HepG2 (cell line): ENCODE measurements around the gene SNCG. TPM values are rescaled to one million over a fixed set of nuclear protein-coding genes. Genes with fewer than 3 reads are reported as not detected.

Source experiments
- ATAC-seq: fragments of 200-7000 bp; cut with Tn5 transposase; 3 replicates; pipeline ENCODE4 v1.9.1; 2020; ENCODE audit warnings: mild to moderate bottlenecking, moderate library complexity
- BruUV-seq: library from RNA; stranded (reverse); fragments of 400-500 nt; replicated peaks from 2 replicates; lab custom pipeline; 2021; lab: Mats Ljungman, UMichigan
- CTCF ChIA-PET: fragments of 300-600 bp; formaldehyde crosslinking; extraction: SDS; loops from one replicate; lab custom pipeline; 2021; ENCODE audit warnings: low total read pairs, inconsistent platforms, low intra/inter-chr PET ratio; lab: Yijun Ruan, JAX
- POLR2A ChIA-PET: fragments of 350-600 bp; sonication (Branson Sonifier 250); formaldehyde crosslinking; loops from one replicate; lab custom pipeline; 2020; ENCODE audit warnings: antibody characterized with exemption, inconsistent platforms; lab: Yijun Ruan, JAX
- DNase-seq: peaks from one replicate; pipeline ENCODE4 v3.0.0-alpha.2; 2015; ENCODE audit warnings: low spot score
- FAIRE-seq: peaks from 3 replicates; lab custom pipeline; 2011; peaks lifted over from hg19 to GRCh38; lab: Jason Lieb, UNC
- H2AFZ ChIP-seq: one replicate; pipeline ENCODE4 v1.6.1; 2011; ENCODE audit warnings: low read length, inconsistent platforms
- H3K27ac ChIP-seq: fragments of 300-600 bp; 3 replicates; pipeline ENCODE4 v1.8.0; 2011; ENCODE audit warnings: mixed run types, mild to moderate bottlenecking, mixed read lengths, low read length, inconsistent platforms; ENCODE audit not compliant: insufficient read depth; ENCODE audit errors: extremely low read length
- H3K27me3 ChIP-seq, 2 experiments: fragments of 200-600 bp in 1 of 2; 2 replicates in 1 of 2; 3 replicates in 1 of 2; pipeline versions ENCODE4 v1.6.0 to v1.8.0; 2011; ENCODE audit warnings: low read length in 2 of 2, mild to moderate bottlenecking in 2 of 2, moderate library complexity in 2 of 2, inconsistent platforms in 1 of 2; ENCODE audit not compliant: insufficient read depth in 2 of 2, control insufficient read depth in 1 of 2
- H3K36me3 ChIP-seq, 2 experiments: fragments of 200-600 bp in 1 of 2; replicated peaks in 1 of 2; 2 replicates in 1 of 2; 3 replicates in 1 of 2; pipeline versions ENCODE4 v1.5.1 to v1.8.0; 2011; ENCODE audit warnings: low read length in 2 of 2, inconsistent platforms in 1 of 2; ENCODE audit not compliant: insufficient read depth in 2 of 2, control insufficient read depth in 1 of 2
- H3K4me1 ChIP-seq: 2 replicates; pipeline ENCODE4 v1.5.1; 2012; ENCODE audit warnings: low read length, inconsistent platforms; ENCODE audit not compliant: insufficient read depth
- H3K4me2 ChIP-seq: 2 replicates; pipeline ENCODE4 v1.6.0; 2011; ENCODE audit warnings: low read depth, low read length, inconsistent platforms
- H3K4me3 ChIP-seq, 3 experiments: fragments of 200-600 bp in 1 of 3; sonication (generic), shearing (Covaris generic) in 1 of 3; replicated peaks in 1 of 3; 2 replicates each; pipeline ENCODE4 v1.5.1; 2011 to 2016; ENCODE audit warnings: low read length in 3 of 3, inconsistent platforms in 2 of 3, low read depth in 2 of 3, mild to moderate bottlenecking in 2 of 3, control low read depth in 1 of 3, mixed read lengths in 1 of 3; ENCODE audit not compliant: insufficient read depth in 1 of 3
- H3K79me2 ChIP-seq: one replicate; pipeline ENCODE4 v1.6.1; 2011; ENCODE audit warnings: low read length, inconsistent platforms; ENCODE audit not compliant: insufficient read depth
- H3K9ac ChIP-seq: 2 replicates; pipeline ENCODE4 v1.6.0; 2011; ENCODE audit warnings: mild to moderate bottlenecking, low read depth, low read length, inconsistent platforms; ENCODE audit not compliant: insufficient read depth
- H3K9me3 ChIP-seq: 2 replicates; pipeline ENCODE4 v1.5.1; 2012; ENCODE audit warnings: mild to moderate bottlenecking, low read length
- H4K20me1 ChIP-seq: 2 replicates; pipeline ENCODE4 v1.6.0; 2011; ENCODE audit warnings: inconsistent platforms, mild to moderate bottlenecking, low read length, moderate library complexity; ENCODE audit not compliant: insufficient read depth
- CEBPZ ChIP-seq: IDR thresholded peaks from 2 replicates; pipeline ENCODE4 v1.6.1; 2012; ENCODE audit warnings: low read length, improper control_type of control experiment
- GTF2F1 ChIP-seq: fragments of 150-350 bp; IDR thresholded peaks from 2 replicates; pipeline ENCODE4 v1.6.1; 2014; ENCODE audit warnings: low read length
- HOXA5 ChIP-seq: sonication (generic); formaldehyde crosslinking; IDR thresholded peaks from 2 replicates; pipeline ENCODE4 v1.4.0; 2020; ENCODE audit warnings: missing genetic modification reagents
- IRF2 ChIP-seq: IDR thresholded peaks from 2 replicates; pipeline ENCODE4 v1.6.1; 2018; ENCODE audit warnings: missing genetic modification reagents, missing compliant biosample characterization
- PLSCR1 ChIP-seq: sonication (generic); formaldehyde crosslinking; IDR thresholded peaks from 2 replicates; pipeline ENCODE4 v1.5.0; 2020; ENCODE audit warnings: missing genetic modification reagents, mild to moderate bottlenecking, borderline replicate concordance
- RFX1 ChIP-seq: fragments of 450-650 bp; IDR thresholded peaks from 2 replicates; pipeline ENCODE4 v1.6.1; 2017
- TOPORS ChIP-seq: sonication (generic); formaldehyde crosslinking; IDR thresholded peaks from 2 replicates; pipeline ENCODE4 v1.8.0; 2023; ENCODE audit warnings: mild to moderate bottlenecking, missing genetic modification reagents
- ZKSCAN8 ChIP-seq: IDR thresholded peaks from 2 replicates; pipeline ENCODE4 v1.6.1; 2016; ENCODE audit warnings: borderline replicate concordance, missing genetic modification reagents, missing compliant biosample characterization
- ZNF101 ChIP-seq: sonication (generic); formaldehyde crosslinking; IDR thresholded peaks from 2 replicates; pipeline ENCODE4 v1.4.0; 2020; ENCODE audit warnings: mild to moderate bottlenecking, low read depth, missing genetic modification reagents, borderline replicate concordance
- ZNF17 ChIP-seq: sonication (generic); formaldehyde crosslinking; IDR thresholded peaks from 2 replicates; pipeline ENCODE4 v1.5.0; 2020; ENCODE audit warnings: mild to moderate bottlenecking, missing genetic modification reagents
- ZNF180 ChIP-seq: sonication (generic); formaldehyde crosslinking; IDR thresholded peaks from 2 replicates; pipeline ENCODE4 v1.4.0; 2020; ENCODE audit warnings: low read depth, missing genetic modification reagents, borderline replicate concordance
- ZNF235 ChIP-seq: sonication (generic); formaldehyde crosslinking; IDR thresholded peaks from 2 replicates; pipeline ENCODE4 v1.8.1; 2023; ENCODE audit warnings: mild to moderate bottlenecking, missing genetic modification reagents, borderline replicate concordance
- ZNF414 ChIP-seq: sonication (generic); formaldehyde crosslinking; IDR thresholded peaks from 2 replicates; pipeline ENCODE4 v1.5.0; 2020; ENCODE audit warnings: missing genetic modification reagents
- ZNF576 ChIP-seq: sonication (generic); formaldehyde crosslinking; IDR thresholded peaks from 2 replicates; pipeline ENCODE4 v1.4.0; 2020; ENCODE audit warnings: mild to moderate bottlenecking, missing genetic modification reagents
- ZNF761 ChIP-seq: sonication (generic); formaldehyde crosslinking; conservative IDR thresholded peaks from 2 replicates; pipeline ENCODE4 v1.4.0; 2020; ENCODE audit warnings: mild to moderate bottlenecking, missing genetic modification reagents
- ZNF777 ChIP-seq: sonication (generic); formaldehyde crosslinking; IDR thresholded peaks from 2 replicates; pipeline ENCODE4 v1.4.0; 2020; ENCODE audit warnings: missing genetic modification reagents
- ZUFSP ChIP-seq: sonication (generic); formaldehyde crosslinking; IDR thresholded peaks from 2 replicates; pipeline ENCODE4 v1.9.0; 2021; ENCODE audit warnings: missing genetic modification reagents, mild to moderate bottlenecking, borderline replicate concordance
- WGBS: methylation state at CpG from one replicate; pipeline ENCODE4 v1.1.6; 2017; ENCODE audit warnings: low lambda C conversion rate; 5-methylcytosine and 5-hydroxymethylcytosine counted together
- in situ Hi-C: cut with HindIII; loops from 2 replicates; pipeline ENCODE4 v1.10.0; 2017; ENCODE audit warnings: low pct_unique_long_range_greater_than_20kb; ENCODE audit not compliant: extremely low pct_ligation_motif_present
- intact Hi-C: fragments of 100-400 bp; cut with micrococcal nuclease; formaldehyde crosslinking; loops from one replicate; pipeline ENCODE4 v1.10.0; 2022; ENCODE audit not compliant: unreplicated experiment
- polyA plus RNA-seq, 8 experiments: library from polyadenylated mRNA; depleted of rRNA in 3 of 8; stranded (reverse) in 7 of 8; unstranded in 1 of 8; fragments of >200 nt; fragmentation: Illumina TruSeq in 4 of 8; extraction: Trizol in 4 of 8; gene quantifications; 2 replicates each; pipeline versions ENCODE4 v1.2.1 to v1.2.3, GENCODE V29; 2011 to 2016; ENCODE audit warnings: low read depth in 4 of 8, missing spikeins in 1 of 8, mixed read lengths in 1 of 8; ENCODE audit not compliant: insufficient read depth in 1 of 8
- total RNA-seq, 5 experiments: library from RNA; depleted of rRNA; stranded (reverse); fragments of >200 nt; fragmentation: Illumina TruSeq; extraction: Trizol; gene quantifications; 2 replicates each; pipeline ENCODE4 v1.2.3, GENCODE V29; 2016; ENCODE audit warnings: low read depth in 1 of 5

SNCG gene
- total and polyA plus RNA-seq, 2 of the 13 experiments (the other 11 are each of a cell fraction or from before 2014, with no cell fraction given), result 0.22 to 0.91 TPM

GRCh38 chr10:86941426-86941825 is 17.0 kb upstream of the SNCG start:
- no peak overlapping the region for H2AFZ ChIP-seq
- no peaks in the 10 kb centered on the region for H4K20me1 ChIP-seq
- H3K9me3 ChIP-seq, result no peaks in the 10 kb centered on the region
- WGBS, result 38% methylated on average over 2 of the region's 2 CpGs
- in situ Hi-C loops, result no loop called here
- no peak for FAIRE-seq
- H3K9ac ChIP-seq, result no peak overlapping the region
- ChIA-PET CTCF (no interaction called here), POLR2A (no interaction called here)
- no peak overlapping the region for H3K4me2 ChIP-seq
- peaks cover 3 to 19% of the 10 kb centered on the region in 2 experiments; a peak in 3 of 5 replicates for H3K27me3 ChIP-seq
- no peak overlapping the region for H3K4me3 ChIP-seq
- no peaks in the 10 kb centered on the region for H3K36me3 ChIP-seq
- no peak for DNase-seq
- no peaks in the 10 kb centered on the region for H3K79me2 ChIP-seq
- no peak overlapping the region for H3K27ac ChIP-seq
- BruUV-seq, result no TSS peak
- no peak for ATAC-seq
- H3K4me1 ChIP-seq, result peaks cover 34% of the 10 kb centered on the region
- intact Hi-C loops, result no loop called here
- TF ChIP-seq TOPORS (CRISPR knock-in tag) (no peak), ZNF101 (CRISPR knock-in tag) (no peak), CEBPZ (no peak), ZNF235 (CRISPR knock-in tag) (no peak), HOXA5 (CRISPR knock-in tag) (no peak), RFX1 (no peak), ZNF17 (CRISPR knock-in tag) (no peak), ZKSCAN8 (no peak), ZNF414 (CRISPR knock-in tag) (no peak), ZNF576 (CRISPR knock-in tag) (no peak), ZNF777 (CRISPR knock-in tag) (no peak), GTF2F1 (no peak), PLSCR1 (CRISPR knock-in tag) (no peak), ZNF180 (CRISPR knock-in tag) (no peak), ZNF761 (CRISPR knock-in tag) (no peak), IRF2 (no peak), ZUFSP (CRISPR knock-in tag) (no peak)
